H1 (cell line): ENCODE measurements around the gene BAIAP2L2. TPM values are rescaled to one million over a fixed set of nuclear protein-coding genes. Genes with fewer than 3 reads are reported as not detected.

Experiments
- CTCF ChIA-PET: fragments of 300-600 bp; sonication (Branson Sonifier 250); formaldehyde crosslinking; loops from one replicate; lab custom pipeline; 2021; ENCODE audit not compliant: partially characterized antibody; lab: Charles Lee
- POLR2A ChIA-PET: fragments of 300-600 bp; sonication (Branson Sonifier 250); formaldehyde crosslinking; loops from one replicate; lab custom pipeline; 2021; ENCODE audit warnings: inconsistent platforms; ENCODE audit not compliant: partially characterized antibody; lab: Charles Lee
- DNase-seq, 2 experiments: peaks; one replicate each; pipeline versions ENCODE4 v3.0.0 to v3.0.0-alpha.2; 2010 to 2022; ENCODE audit warnings: low spot score in 2 of 2, low read depth in 1 of 2, mixed read lengths in 1 of 2
- FAIRE-seq: peaks from 2 replicates; lab custom pipeline; 2011; peaks lifted over from hg19 to GRCh38; lab: Jason Lieb, UNC
- H2AFZ ChIP-seq: 2 replicates; pipeline ENCODE4 v1.8.1; 2012; ENCODE audit warnings: low read length, inconsistent platforms
- H2AK5ac ChIP-seq: 2 replicates; pipeline ENCODE4 v1.6.1; 2013; ENCODE audit warnings: low read depth, low read length
- H2BK120ac ChIP-seq: replicated peaks from 2 replicates; pipeline ENCODE3; 2013; ENCODE audit warnings: low read depth, low read length, inconsistent platforms
- H2BK12ac ChIP-seq: 2 replicates; pipeline ENCODE4 v1.6.1; 2013; ENCODE audit warnings: low read depth, low read length
- H2BK15ac ChIP-seq: 2 replicates; pipeline ENCODE4 v1.6.1; 2013; ENCODE audit warnings: low read length
- H2BK20ac ChIP-seq: 2 replicates; pipeline ENCODE4 v1.6.1; 2013; ENCODE audit warnings: low read length
- H2BK5ac ChIP-seq: 2 replicates; pipeline ENCODE4 v1.6.1; 2013; ENCODE audit warnings: low read depth, low read length
- H3K14ac ChIP-seq: 2 replicates; pipeline ENCODE4 v1.6.1; 2013; ENCODE audit warnings: inconsistent platforms; ENCODE audit not compliant: insufficient read length
- H3K18ac ChIP-seq: 2 replicates; pipeline ENCODE4 v1.6.1; 2013; ENCODE audit warnings: low read length; ENCODE audit errors: extremely low read depth
- H3K23ac ChIP-seq: 2 replicates; pipeline ENCODE4 v1.6.1; 2013; ENCODE audit warnings: inconsistent platforms; ENCODE audit not compliant: insufficient read length
- H3K23me2 ChIP-seq: 2 replicates; pipeline ENCODE4 v1.6.1; 2013; ENCODE audit warnings: low read depth, low read length
- H3K27ac ChIP-seq: 2 replicates; pipeline ENCODE4 v1.6.1; 2011; ENCODE audit warnings: low read depth, low read length, inconsistent platforms
- H3K27me3 ChIP-seq, 4 experiments: replicated peaks in 1 of 4; 1 replicate in 1 of 4; 2 replicates in 3 of 4; pipeline versions ENCODE4 v1.6.1 to v1.8.1; 2011 to 2013; ENCODE audit warnings: low read length in 3 of 4, mild to moderate bottlenecking in 3 of 4, inconsistent platforms in 2 of 4, mixed read lengths in 2 of 4, moderate library complexity in 1 of 4; ENCODE audit not compliant: control insufficient read depth in 3 of 4, insufficient read depth in 3 of 4; ENCODE audit errors: extremely low read depth in 1 of 4
- H3K36me3 ChIP-seq, 4 experiments: 2 replicates each; pipeline versions ENCODE4 v1.6.1 to v1.8.1; 2011 to 2013; ENCODE audit warnings: mild to moderate bottlenecking in 4 of 4, low read length in 3 of 4, moderate library complexity in 2 of 4, control low read depth in 1 of 4, inconsistent platforms in 1 of 4; ENCODE audit not compliant: insufficient read depth in 4 of 4, control insufficient read depth in 2 of 4
- H3K4ac ChIP-seq: replicated peaks from 2 replicates; pipeline ENCODE3; 2013; ENCODE audit warnings: low read length, low read depth, mixed read lengths, inconsistent platforms; ENCODE audit not compliant: insufficient read length
- H3K4me1 ChIP-seq, 4 experiments: replicated peaks in 1 of 4; 1 replicate in 1 of 4; 2 replicates in 3 of 4; pipeline versions ENCODE4 v1.6.1 to v1.8.1; 2011 to 2013; ENCODE audit warnings: low read length in 3 of 4, inconsistent platforms in 2 of 4, mixed read lengths in 1 of 4; ENCODE audit not compliant: insufficient read depth in 4 of 4, control insufficient read depth in 3 of 4
- H3K4me2 ChIP-seq, 2 experiments: 2 replicates each; pipeline versions ENCODE4 v1.6.1 to v1.8.1; 2011 to 2013; ENCODE audit warnings: low read depth in 2 of 2, low read length in 2 of 2, control low read depth in 1 of 2, inconsistent platforms in 1 of 2, mild to moderate bottlenecking in 1 of 2; ENCODE audit not compliant: insufficient read depth in 1 of 2
- H3K4me3 ChIP-seq, 4 experiments: fragments of 200-600, 300-600 bp in 1 of 4; sonication (generic), shearing (Covaris generic), sonication (Bioruptor Twin) in 1 of 4; 2 replicates each; pipeline versions ENCODE4 v1.5.1 to v1.8.1; 2011 to 2016; ENCODE audit warnings: low read length in 4 of 4, low read depth in 3 of 4, control low read depth in 2 of 4, inconsistent platforms in 2 of 4, mild to moderate bottlenecking in 2 of 4, mixed read lengths in 1 of 4, moderate library complexity in 1 of 4; ENCODE audit not compliant: insufficient read depth in 2 of 4; ENCODE audit errors: extremely low read depth in 1 of 4
- H3K56ac ChIP-seq: replicated peaks from 2 replicates; pipeline ENCODE3; 2013; ENCODE audit warnings: low read depth, mild to moderate bottlenecking, mixed read lengths, low read length, inconsistent platforms; ENCODE audit not compliant: insufficient read length
- H3K79me1 ChIP-seq: 2 replicates; pipeline ENCODE4 v1.6.1; 2013; ENCODE audit warnings: low read depth, low read length, control low read depth
- H3K79me2 ChIP-seq, 2 experiments: 2 replicates each; pipeline versions ENCODE4 v1.6.1 to v1.8.1; 2012 to 2013; ENCODE audit warnings: low read length in 2 of 2, mild to moderate bottlenecking in 2 of 2, inconsistent platforms in 1 of 2; ENCODE audit not compliant: insufficient read depth in 2 of 2, control insufficient read depth in 1 of 2
- H3K9ac ChIP-seq, 4 experiments: replicated peaks in 1 of 4; 1 replicate in 1 of 4; 2 replicates in 3 of 4; pipeline versions ENCODE4 v1.6.1 to v1.8.1; 2011 to 2013; ENCODE audit warnings: low read depth in 3 of 4, low read length in 3 of 4, control low read depth in 2 of 4, mild to moderate bottlenecking in 2 of 4, moderate library complexity in 2 of 4, inconsistent platforms in 1 of 4; ENCODE audit errors: extremely low read depth in 1 of 4
- H3K9me3 ChIP-seq, 2 experiments: 2 replicates each; pipeline versions ENCODE4 v1.6.1 to v1.8.1; 2012 to 2013; ENCODE audit warnings: mild to moderate bottlenecking in 2 of 2, moderate library complexity in 2 of 2, control low read depth in 1 of 2, inconsistent platforms in 1 of 2, low read depth in 1 of 2, low read length in 1 of 2, mixed read lengths in 1 of 2; ENCODE audit not compliant: insufficient read depth in 2 of 2
- H4K20me1 ChIP-seq, 2 experiments: replicated peaks in 1 of 2; 2 replicates each; pipeline versions ENCODE3 to v1.8.1; 2011 to 2013; ENCODE audit warnings: inconsistent platforms in 2 of 2, low read length in 2 of 2, mild to moderate bottlenecking in 1 of 2; ENCODE audit not compliant: insufficient read depth in 2 of 2, control insufficient read depth in 1 of 2
- H4K5ac ChIP-seq: 2 replicates; pipeline ENCODE4 v1.6.1; 2013; ENCODE audit warnings: low read length, low read depth, mixed read lengths, inconsistent platforms; ENCODE audit not compliant: insufficient read length
- H4K8ac ChIP-seq: 2 replicates; pipeline ENCODE4 v1.8.0; 2013; ENCODE audit warnings: mild to moderate bottlenecking, moderate library complexity, low read length, inconsistent platforms; ENCODE audit not compliant: insufficient read depth; ENCODE audit errors: extremely low read depth
- H4K91ac ChIP-seq: replicated peaks from 2 replicates; pipeline ENCODE3; 2013; ENCODE audit warnings: low read length, mixed read lengths, inconsistent platforms; ENCODE audit not compliant: insufficient read length
- RAD21 ChIP-seq, 2 experiments: IDR thresholded peaks in 1 of 2; conservative IDR thresholded peaks in 1 of 2; 2 replicates each; pipeline ENCODE4 v1.6.1; 2011; ENCODE audit warnings: low read depth in 2 of 2, low read length in 2 of 2, improper control_type of control experiment in 1 of 2, inconsistent platforms in 1 of 2, mild to moderate bottlenecking in 1 of 2, moderate library complexity in 1 of 2
- TAF7 ChIP-seq: optimal IDR thresholded peaks from 2 replicates; pipeline ENCODE3; 2011; ENCODE audit warnings: low read depth, mild to moderate bottlenecking, inconsistent platforms, low read length, moderate library complexity, borderline replicate concordance
- WGBS, 2 experiments: shearing (Covaris generic) in 1 of 2; methylation state at CpG; one replicate each; pipeline versions ENCODE4 v1.1.6 to v1.1.7; 2013 to 2015; ENCODE audit warnings: low lambda C conversion rate in 2 of 2, mixed read lengths in 2 of 2, inconsistent platforms in 1 of 2, low coverage in 1 of 2, missing lambda C conversion rate in 1 of 2; ENCODE audit not compliant: insufficient replicate concordance in 2 of 2, insufficient coverage in 1 of 2, insufficient read length in 1 of 2; ENCODE audit errors: extremely low coverage in 1 of 2, missing lambda C conversion rate in 1 of 2; 5-methylcytosine and 5-hydroxymethylcytosine counted together
- polyA plus RNA-seq, 7 experiments: library from polyadenylated mRNA; depleted of rRNA in 3 of 7; stranded (reverse) in 5 of 7; unstranded in 2 of 7; fragments of >200 nt in 5 of 7; fragments of 200-250 nt in 2 of 7; gene quantifications; 1 replicate in 5 of 7; 2 replicates in 1 of 7; 4 replicates in 1 of 7; pipeline versions ENCODE4 v1.2.1 to v1.2.3, GENCODE V29; 2011 to 2013; ENCODE audit warnings: missing spikeins in 2 of 7, mixed read lengths in 2 of 7
- total RNA-seq: library from RNA; stranded (reverse); fragmentation: NEBNext Ultra II Directional; extraction: Animal tissue kit (Norgen Biotek cat#: 25700); gene quantifications from 2 replicates; pipeline ENCODE4 v1.2.1, GENCODE V29; 2021
- TF ChIP-seq, protein P1 (sequence below), 3 experiments: IDR thresholded peaks; 1 replicate in 2 of 3; 2 replicates in 1 of 3; pipeline versions ENCODE4 v1.5.1 to v1.6.1; 2011; ENCODE audit warnings: low read length in 3 of 3, mild to moderate bottlenecking in 3 of 3, inconsistent platforms in 2 of 3, low read depth in 1 of 3, moderate library complexity in 1 of 3; ENCODE audit not compliant: insufficient read depth in 1 of 3; ENCODE audit errors: control extremely low read depth in 1 of 3

The BAIAP2L2 gene
- total and polyA plus RNA-seq, 2 of the 8 experiments (the other 6 are each of a cell fraction or from before 2014, with no cell fraction given) = 5.4 to 10.0 TPM

DNA sequence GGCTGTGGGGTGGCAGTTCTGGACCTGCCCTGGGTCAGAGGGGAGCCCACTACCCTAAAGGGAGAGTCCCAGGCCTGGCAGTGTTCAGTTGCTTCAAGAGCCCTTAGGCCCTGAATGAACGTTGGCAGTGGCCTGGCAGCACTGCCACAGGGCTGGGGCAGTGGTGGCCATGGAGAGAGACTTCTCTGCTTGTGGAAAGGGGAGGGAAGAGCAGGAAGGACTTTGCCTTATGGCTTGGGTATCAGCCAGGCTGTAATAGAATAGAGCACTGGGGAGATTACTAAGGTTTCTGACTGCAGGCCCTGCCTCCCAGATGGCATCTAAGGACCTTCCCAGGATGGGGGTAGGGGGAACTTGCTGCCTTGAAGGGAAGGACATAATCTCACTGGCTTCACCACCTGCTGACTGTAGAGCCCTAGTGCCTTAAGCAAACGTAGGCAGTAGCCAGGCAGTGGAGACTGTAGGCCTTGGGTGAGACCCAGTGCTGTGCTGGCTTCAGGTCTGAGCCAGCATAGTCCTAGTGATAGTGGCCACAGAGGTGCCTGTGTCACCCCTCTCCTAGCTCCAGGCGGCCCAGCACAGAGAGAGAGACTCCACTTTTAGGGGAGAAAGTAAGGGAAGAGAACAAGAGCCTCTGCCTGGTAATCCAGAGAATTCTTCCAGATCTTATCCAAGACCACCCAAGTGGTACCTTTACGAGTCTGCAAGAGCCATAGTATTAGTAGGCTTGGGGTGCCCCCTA lies 43.5 kb upstream of the BAIAP2L2 start:
- no peaks in the 10 kb centered on the region for H3K79me1 ChIP-seq
- H2AK5ac ChIP-seq = no peak overlapping the region
- H3K4me2 ChIP-seq = peak overlapping the region in 1 of 2 experiments; percentile 41; a peak in 1 of 4 replicates
- H3K23ac ChIP-seq = no peak overlapping the region
- CTCF ChIA-PET = interaction anchor here (1.0 to 2.9 kb wide), 14 partner anchors 8 to 101 kb away, joined by 3 to 14 read pairs (median 5); partner anchors contain the start of gene SLC16A8
- no peak overlapping the region for H3K27ac ChIP-seq
- no peak overlapping the region for H4K5ac ChIP-seq
- no peaks in the 10 kb centered on the region for H3K36me3 ChIP-seq
- H2AFZ ChIP-seq = no peak overlapping the region
- H2BK120ac ChIP-seq = no peak overlapping the region
- H3K9ac ChIP-seq = no peak overlapping the region; a peak in 1 of 7 replicates
- DNase-seq (peak in 1 of 2 experiments; percentile 62), FAIRE-seq (peak; percentile 45)
- H3K27me3 ChIP-seq = no peaks in the 10 kb centered on the region
- TF ChIP-seq, protein P1, sequence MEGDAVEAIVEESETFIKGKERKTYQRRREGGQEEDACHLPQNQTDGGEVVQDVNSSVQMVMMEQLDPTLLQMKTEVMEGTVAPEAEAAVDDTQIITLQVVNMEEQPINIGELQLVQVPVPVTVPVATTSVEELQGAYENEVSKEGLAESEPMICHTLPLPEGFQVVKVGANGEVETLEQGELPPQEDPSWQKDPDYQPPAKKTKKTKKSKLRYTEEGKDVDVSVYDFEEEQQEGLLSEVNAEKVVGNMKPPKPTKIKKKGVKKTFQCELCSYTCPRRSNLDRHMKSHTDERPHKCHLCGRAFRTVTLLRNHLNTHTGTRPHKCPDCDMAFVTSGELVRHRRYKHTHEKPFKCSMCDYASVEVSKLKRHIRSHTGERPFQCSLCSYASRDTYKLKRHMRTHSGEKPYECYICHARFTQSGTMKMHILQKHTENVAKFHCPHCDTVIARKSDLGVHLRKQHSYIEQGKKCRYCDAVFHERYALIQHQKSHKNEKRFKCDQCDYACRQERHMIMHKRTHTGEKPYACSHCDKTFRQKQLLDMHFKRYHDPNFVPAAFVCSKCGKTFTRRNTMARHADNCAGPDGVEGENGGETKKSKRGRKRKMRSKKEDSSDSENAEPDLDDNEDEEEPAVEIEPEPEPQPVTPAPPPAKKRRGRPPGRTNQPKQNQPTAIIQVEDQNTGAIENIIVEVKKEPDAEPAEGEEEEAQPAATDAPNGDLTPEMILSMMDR (IDR thresholded peaks at IDR 0.05; ENCODE audit: control extremely low read depth in 1 of 3, insufficient read depth in 1 of 3, low read depth in 1 of 3, low read length in 3 of 3) = peak in 1 of 3 experiments; percentile 49; a peak in 2 of 4 replicates
- TF ChIP-seq TAF7 = no peak
- peak; percentile 70 to 72 for TF ChIP-seq RAD21 (IDR thresholded peaks at IDR 0.05 in 1 of 2, conservative IDR thresholded peaks at IDR 0.05 in 1 of 2; ENCODE audit: low read depth in 2 of 2, low read length in 2 of 2)
- H3K4me1 ChIP-seq = peaks cover 0 to 7% (median under 1%) of the 10 kb centered on the region in 4 experiments; a peak in 3 of 7 replicates
- H2BK15ac ChIP-seq = peak overlapping the region; percentile 61; the same call in 1 of the 2 replicates
- H3K4ac ChIP-seq = no peak overlapping the region
- H2BK20ac ChIP-seq = peak overlapping the region; percentile 32; the same call in 1 of the 2 replicates
- H3K79me2 ChIP-seq = no peaks in the 10 kb centered on the region
- no peak overlapping the region for H3K14ac ChIP-seq
- H3K9me3 ChIP-seq = no peaks in the 10 kb centered on the region
- peak overlapping the region; percentile 52; the same call in 1 of the 2 replicates for H2BK12ac ChIP-seq
- H4K8ac ChIP-seq = no peak overlapping the region
- H3K23me2 ChIP-seq = peaks cover 1% of the 10 kb centered on the region; the same call in 1 of the 2 replicates
- H3K4me3 ChIP-seq = no peak overlapping the region
- peak overlapping the region; percentile 19 for H4K91ac ChIP-seq
- POLR2A ChIA-PET = no interaction called here
- peak overlapping the region; percentile 52; the same call in 1 of the 2 replicates for H2BK5ac ChIP-seq
- H3K56ac ChIP-seq = no peak overlapping the region
- WGBS, 2 experiments = 64% methylated on average over 4 of the region's 4 CpGs; no CpG with 5 or more reads in 1 of the 2 experiments
- H4K20me1 ChIP-seq = no peaks in the 10 kb centered on the region
- H3K18ac ChIP-seq = no peak overlapping the region; the same call in none of the 2 replicates
